ENCODE results near the gene ATP9A.
A peak's percentile ranks its signal among the peaks of the same experiment; 100 is the strongest.
"Not testable (repeated sequence)": the region's sequence is repeated elsewhere in the genome, so short reads cannot be mapped to it uniquely, and the experiment has no call there.

Gene ATP9A

GRCh38 chr20:51647674-51648570 lies 120.3 kb downstream of the ATP9A start:
- H3K36me3 ChIP-seq (ENCODE audit: control insufficient read depth, insufficient read depth, low read length): no peaks in the 10 kb centered on the region
- no peak for DNase-seq
- no peaks in the 10 kb centered on the region for H3K27me3 ChIP-seq (replicated peaks; ENCODE audit: control insufficient read depth, insufficient read depth, low read length, poor library complexity, severe bottlenecking)
- H3K9me3 ChIP-seq (ENCODE audit: control insufficient read depth, low read length): no peaks in the 10 kb centered on the region
- no peak overlapping the region for H3K27ac ChIP-seq (ENCODE audit: insufficient read depth, low read length, poor library complexity, severe bottlenecking)
- H3K4me3 ChIP-seq (ENCODE audit: insufficient read depth, low read depth, low read length, poor library complexity, severe bottlenecking): no peak overlapping the region
- no peaks in the 10 kb centered on the region for H3K4me1 ChIP-seq (ENCODE audit: control insufficient read depth, insufficient read depth, low read length, poor library complexity, severe bottlenecking)

GRCh38 chr20:51643810-51644209 lies 124.4 kb downstream of the ATP9A start:
- not testable (repeated sequence) for H3K9me3 ChIP-seq (ENCODE audit: control insufficient read depth, low read length); DNase-seq; H3K4me1 ChIP-seq (ENCODE audit: control insufficient read depth, insufficient read depth, low read length, poor library complexity, severe bottlenecking); H3K27me3 ChIP-seq (replicated peaks; ENCODE audit: control insufficient read depth, insufficient read depth, low read length, poor library complexity, severe bottlenecking); H3K27ac ChIP-seq (ENCODE audit: insufficient read depth, low read length, poor library complexity, severe bottlenecking); H3K4me3 ChIP-seq (ENCODE audit: insufficient read depth, low read depth, low read length, poor library complexity, severe bottlenecking); H3K36me3 ChIP-seq (ENCODE audit: control insufficient read depth, insufficient read depth, low read length)

- H3K4me1 ChIP-seq (ENCODE audit: control insufficient read depth, insufficient read depth, low read length, poor library complexity, severe bottlenecking): no peaks in the 10 kb centered on the region
- no peaks in the 10 kb centered on the region for H3K9me3 ChIP-seq (ENCODE audit: control insufficient read depth, low read length)
- no peaks in the 10 kb centered on the region for H3K27me3 ChIP-seq (replicated peaks; ENCODE audit: control insufficient read depth, insufficient read depth, low read length, poor library complexity, severe bottlenecking)
- DNase-seq: no peak
- H3K36me3 ChIP-seq (ENCODE audit: control insufficient read depth, insufficient read depth, low read length): no peaks in the 10 kb centered on the region
- H3K4me3 ChIP-seq (ENCODE audit: insufficient read depth, low read depth, low read length, poor library complexity, severe bottlenecking): no peak overlapping the region
- no peak overlapping the region for H3K27ac ChIP-seq (ENCODE audit: insufficient read depth, low read length, poor library complexity, severe bottlenecking)
These were observed 124.8 kb downstream of the ATP9A start for GRCh38 chr20:51643390-51643789.

GRCh38 chr20:51641866-51642265 lies 126.3 kb downstream of the ATP9A start:
- no peaks in the 10 kb centered on the region for H3K36me3 ChIP-seq (ENCODE audit: control insufficient read depth, insufficient read depth, low read length)
- no peak overlapping the region for H3K27ac ChIP-seq (ENCODE audit: insufficient read depth, low read length, poor library complexity, severe bottlenecking)
- no peak for DNase-seq
- no peak overlapping the region for H3K4me3 ChIP-seq (ENCODE audit: insufficient read depth, low read depth, low read length, poor library complexity, severe bottlenecking)
- H3K9me3 ChIP-seq (ENCODE audit: control insufficient read depth, low read length): no peaks in the 10 kb centered on the region
- no peaks in the 10 kb centered on the region for H3K4me1 ChIP-seq (ENCODE audit: control insufficient read depth, insufficient read depth, low read length, poor library complexity, severe bottlenecking)
- no peaks in the 10 kb centered on the region for H3K27me3 ChIP-seq (replicated peaks; ENCODE audit: control insufficient read depth, insufficient read depth, low read length, poor library complexity, severe bottlenecking)

DNA sequence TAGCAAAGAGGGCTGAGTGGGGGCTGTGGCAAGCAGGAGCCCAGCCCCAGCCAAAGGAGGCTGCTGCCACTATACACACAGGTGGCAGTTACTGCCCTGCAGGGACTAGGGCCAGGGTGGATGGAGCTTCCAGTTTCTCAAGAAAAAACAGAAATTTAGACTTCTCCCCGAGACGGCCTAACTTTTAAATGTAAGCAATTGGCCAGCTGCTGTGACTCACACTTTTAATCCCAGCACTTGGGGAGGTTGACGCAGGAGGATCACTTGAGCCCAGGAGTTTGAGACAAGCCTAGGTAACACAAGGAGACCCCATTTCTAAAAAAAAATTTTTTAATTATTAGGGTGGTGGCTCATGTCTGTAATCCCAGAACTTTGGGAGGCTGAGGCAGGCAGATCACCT lies 127.4 kb downstream of the ATP9A start:
- no peaks in the 10 kb centered on the region for H3K36me3 ChIP-seq (ENCODE audit: control insufficient read depth, insufficient read depth, low read length)
- no peaks in the 10 kb centered on the region for H3K27me3 ChIP-seq (replicated peaks; ENCODE audit: control insufficient read depth, insufficient read depth, low read length, poor library complexity, severe bottlenecking)
- no peak overlapping the region for H3K4me3 ChIP-seq (ENCODE audit: insufficient read depth, low read depth, low read length, poor library complexity, severe bottlenecking)
- H3K4me1 ChIP-seq (ENCODE audit: control insufficient read depth, insufficient read depth, low read length, poor library complexity, severe bottlenecking): no peaks in the 10 kb centered on the region
- H3K9me3 ChIP-seq (ENCODE audit: control insufficient read depth, low read length): no peaks in the 10 kb centered on the region
- H3K27ac ChIP-seq (ENCODE audit: insufficient read depth, low read length, poor library complexity, severe bottlenecking): no peak overlapping the region
- no peak for DNase-seq

- DNase-seq: peak in 1 of 3 donors; percentile 2
- H3K4me3 ChIP-seq (ENCODE audit: insufficient read depth, low read depth, low read length, poor library complexity, severe bottlenecking): no peak overlapping the region
- no peaks in the 10 kb centered on the region for H3K36me3 ChIP-seq (ENCODE audit: control insufficient read depth, insufficient read depth, low read length)
- H3K9me3 ChIP-seq (ENCODE audit: control insufficient read depth, low read length): no peaks in the 10 kb centered on the region
- no peaks in the 10 kb centered on the region for H3K27me3 ChIP-seq (replicated peaks; ENCODE audit: control insufficient read depth, insufficient read depth, low read length, poor library complexity, severe bottlenecking)
- H3K27ac ChIP-seq (ENCODE audit: insufficient read depth, low read length, poor library complexity, severe bottlenecking): no peak overlapping the region
- H3K4me1 ChIP-seq (ENCODE audit: control insufficient read depth, insufficient read depth, low read length, poor library complexity, severe bottlenecking): no peaks in the 10 kb centered on the region
These were observed 128.9 kb downstream of the ATP9A start for GRCh38 chr20:51639206-51639832.

GRCh38 chr20:51637241-51637640 lies 130.9 kb downstream of the ATP9A start:
- Histone ChIP-seq H3K4me3 (ENCODE audit: insufficient read depth, low read depth, low read length, poor library complexity, severe bottlenecking) (no peak overlapping the region), H3K36me3 (ENCODE audit: control insufficient read depth, insufficient read depth, low read length) (no peaks in the 10 kb centered on the region), H3K9me3 (ENCODE audit: control insufficient read depth, low read length) (no peaks in the 10 kb centered on the region), H3K27me3 (replicated peaks; ENCODE audit: control insufficient read depth, insufficient read depth, low read length, poor library complexity, severe bottlenecking) (no peaks in the 10 kb centered on the region), H3K27ac (ENCODE audit: insufficient read depth, low read length, poor library complexity, severe bottlenecking) (no peak overlapping the region), H3K4me1 (ENCODE audit: control insufficient read depth, insufficient read depth, low read length, poor library complexity, severe bottlenecking) (no peaks in the 10 kb centered on the region)
- no peak for DNase-seq

DNA sequence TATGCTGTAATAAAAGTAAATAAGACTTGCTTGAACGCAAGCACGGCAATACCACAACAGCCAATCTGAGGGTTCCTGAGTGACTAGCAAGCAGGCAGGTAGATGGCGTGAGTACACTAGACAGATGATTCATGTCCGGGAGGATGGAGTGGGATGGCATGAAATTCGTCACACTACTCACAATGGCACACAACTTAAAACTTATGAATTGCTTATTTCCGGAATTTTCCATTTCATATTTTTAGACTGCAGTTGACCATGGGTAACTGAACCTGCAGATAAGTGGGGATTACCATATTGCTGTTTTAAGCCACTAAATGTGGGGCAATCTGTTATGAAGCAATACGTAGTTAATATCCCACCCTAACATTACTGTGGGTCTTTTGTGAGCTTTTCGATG lies 132.1 kb downstream of the ATP9A start:
- H3K27me3 ChIP-seq (replicated peaks; ENCODE audit: control insufficient read depth, insufficient read depth, low read length, poor library complexity, severe bottlenecking): no peaks in the 10 kb centered on the region
- peaks cover 5% of the 10 kb centered on the region for H3K4me1 ChIP-seq (ENCODE audit: control insufficient read depth, insufficient read depth, low read length, poor library complexity, severe bottlenecking)
- DNase-seq: no peak
- H3K9me3 ChIP-seq (ENCODE audit: control insufficient read depth, low read length): no peaks in the 10 kb centered on the region
- H3K36me3 ChIP-seq (ENCODE audit: control insufficient read depth, insufficient read depth, low read length): no peaks in the 10 kb centered on the region
- H3K27ac ChIP-seq (ENCODE audit: insufficient read depth, low read length, poor library complexity, severe bottlenecking): no peak overlapping the region
- H3K4me3 ChIP-seq (ENCODE audit: insufficient read depth, low read depth, low read length, poor library complexity, severe bottlenecking): no peak overlapping the region

DNA sequence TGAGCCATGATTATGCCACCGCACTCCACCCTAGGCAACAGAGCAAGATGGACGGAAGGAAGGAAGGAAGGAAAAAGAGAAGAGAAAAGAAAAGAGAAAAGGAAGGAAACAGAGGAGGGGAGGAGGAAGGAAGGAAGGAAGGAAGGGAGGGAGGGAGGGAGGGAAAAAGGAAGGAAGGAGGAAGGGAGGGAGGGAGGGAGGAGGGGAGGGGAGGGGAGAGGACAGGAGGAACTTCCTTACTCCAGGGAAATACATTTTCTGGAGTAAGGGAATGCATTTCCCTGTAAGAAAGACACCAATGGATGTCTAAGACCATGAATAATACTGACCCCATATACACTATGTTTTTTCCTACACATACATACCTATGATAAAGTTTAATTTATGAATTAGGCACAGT lies 132.5 kb downstream of the ATP9A start:
- Histone ChIP-seq H3K9me3 (ENCODE audit: control insufficient read depth, low read length) (no peaks in the 10 kb centered on the region), H3K4me1 (ENCODE audit: control insufficient read depth, insufficient read depth, low read length, poor library complexity, severe bottlenecking) (peaks cover 6% of the 10 kb centered on the region), H3K27ac (ENCODE audit: insufficient read depth, low read length, poor library complexity, severe bottlenecking) (no peak overlapping the region), H3K27me3 (replicated peaks; ENCODE audit: control insufficient read depth, insufficient read depth, low read length, poor library complexity, severe bottlenecking) (no peaks in the 10 kb centered on the region), H3K4me3 (ENCODE audit: insufficient read depth, low read depth, low read length, poor library complexity, severe bottlenecking) (no peak overlapping the region), H3K36me3 (ENCODE audit: control insufficient read depth, insufficient read depth, low read length) (no peaks in the 10 kb centered on the region)
- DNase-seq: no peak

DNA sequence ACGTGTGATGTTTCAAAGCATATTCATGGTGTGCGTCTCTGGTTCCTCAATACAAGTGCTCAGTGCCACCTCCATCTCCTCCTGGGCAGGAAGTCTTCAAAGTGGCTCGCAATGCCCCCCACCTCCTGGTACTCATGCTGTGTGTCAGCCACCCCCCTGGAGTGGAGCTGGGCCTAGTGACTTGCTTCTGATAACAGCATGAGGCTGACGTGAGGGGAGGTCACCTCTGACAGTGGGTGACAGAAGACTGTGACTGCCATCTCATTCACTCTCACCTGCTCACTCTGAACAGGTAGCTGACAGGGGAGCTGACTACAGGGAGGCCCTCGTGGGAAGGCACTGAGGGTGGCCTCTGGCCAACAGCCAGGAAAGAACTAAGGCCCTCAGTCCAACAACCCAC lies 133.3 kb downstream of the ATP9A start:
- H3K4me1 ChIP-seq (ENCODE audit: control insufficient read depth, insufficient read depth, low read length, poor library complexity, severe bottlenecking): peaks cover 6% of the 10 kb centered on the region
- no peaks in the 10 kb centered on the region for H3K9me3 ChIP-seq (ENCODE audit: control insufficient read depth, low read length)
- no peak for DNase-seq
- H3K27me3 ChIP-seq (replicated peaks; ENCODE audit: control insufficient read depth, insufficient read depth, low read length, poor library complexity, severe bottlenecking): no peaks in the 10 kb centered on the region
- no peaks in the 10 kb centered on the region for H3K36me3 ChIP-seq (ENCODE audit: control insufficient read depth, insufficient read depth, low read length)
- H3K4me3 ChIP-seq (ENCODE audit: insufficient read depth, low read depth, low read length, poor library complexity, severe bottlenecking): no peak overlapping the region
- no peak overlapping the region for H3K27ac ChIP-seq (ENCODE audit: insufficient read depth, low read length, poor library complexity, severe bottlenecking)
